Placental pericyte (primary cell): ENCODE results near the gene NCR3LG1. TPM values are rescaled to one million over a fixed set of nuclear protein-coding genes. Genes with fewer than 3 reads are reported as not detected.

ENCODE experiments used
- total RNA-seq: library from RNA; depleted of rRNA; stranded (reverse); fragments of >200 nt; gene quantifications from 2 replicates; pipeline ENCODE4 v1.2.3, GENCODE V29; 2012

The NCR3LG1 gene, protein sequence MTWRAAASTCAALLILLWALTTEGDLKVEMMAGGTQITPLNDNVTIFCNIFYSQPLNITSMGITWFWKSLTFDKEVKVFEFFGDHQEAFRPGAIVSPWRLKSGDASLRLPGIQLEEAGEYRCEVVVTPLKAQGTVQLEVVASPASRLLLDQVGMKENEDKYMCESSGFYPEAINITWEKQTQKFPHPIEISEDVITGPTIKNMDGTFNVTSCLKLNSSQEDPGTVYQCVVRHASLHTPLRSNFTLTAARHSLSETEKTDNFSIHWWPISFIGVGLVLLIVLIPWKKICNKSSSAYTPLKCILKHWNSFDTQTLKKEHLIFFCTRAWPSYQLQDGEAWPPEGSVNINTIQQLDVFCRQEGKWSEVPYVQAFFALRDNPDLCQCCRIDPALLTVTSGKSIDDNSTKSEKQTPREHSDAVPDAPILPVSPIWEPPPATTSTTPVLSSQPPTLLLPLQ
- total RNA-seq: 12.7 and 17.5 TPM in 2 replicates

DNA sequence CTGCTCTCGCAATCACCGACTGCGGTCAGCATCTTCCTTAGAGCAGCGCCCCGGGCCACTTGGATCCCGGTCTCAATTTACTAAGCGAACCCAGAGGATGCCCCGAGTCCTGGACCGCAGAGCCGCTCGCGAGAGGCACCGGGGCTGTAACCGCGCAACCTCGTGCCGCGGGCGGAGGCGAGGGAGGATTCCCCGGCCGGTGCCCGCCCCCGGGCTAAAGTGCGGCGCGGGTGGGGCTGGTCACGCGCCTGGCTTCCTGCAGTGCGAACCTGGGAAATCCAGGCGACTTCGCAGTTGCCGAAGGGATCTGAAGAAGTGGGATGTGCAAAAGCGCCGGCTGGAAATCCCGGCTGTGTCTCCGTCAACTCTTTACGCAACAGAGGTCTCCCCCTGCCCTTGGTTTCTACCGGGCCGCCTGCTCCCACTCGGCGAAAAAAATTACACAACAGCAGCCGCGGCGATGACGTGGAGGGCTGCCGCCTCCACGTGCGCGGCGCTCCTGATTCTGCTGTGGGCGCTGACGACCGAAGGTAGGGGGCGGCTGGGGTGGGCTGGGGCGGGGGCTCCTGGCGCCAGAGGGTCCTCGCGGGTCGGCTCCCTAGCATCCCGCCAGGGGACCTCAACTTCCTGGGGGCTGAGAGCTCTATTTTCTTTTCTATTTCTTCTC is at the start of gene NCR3LG1:
NCR3LG1 (plus strand) TSS at position 291 of the 667 bp plus-strand sequence; CDS start at position 461, 170 bp downstream.

DNA sequence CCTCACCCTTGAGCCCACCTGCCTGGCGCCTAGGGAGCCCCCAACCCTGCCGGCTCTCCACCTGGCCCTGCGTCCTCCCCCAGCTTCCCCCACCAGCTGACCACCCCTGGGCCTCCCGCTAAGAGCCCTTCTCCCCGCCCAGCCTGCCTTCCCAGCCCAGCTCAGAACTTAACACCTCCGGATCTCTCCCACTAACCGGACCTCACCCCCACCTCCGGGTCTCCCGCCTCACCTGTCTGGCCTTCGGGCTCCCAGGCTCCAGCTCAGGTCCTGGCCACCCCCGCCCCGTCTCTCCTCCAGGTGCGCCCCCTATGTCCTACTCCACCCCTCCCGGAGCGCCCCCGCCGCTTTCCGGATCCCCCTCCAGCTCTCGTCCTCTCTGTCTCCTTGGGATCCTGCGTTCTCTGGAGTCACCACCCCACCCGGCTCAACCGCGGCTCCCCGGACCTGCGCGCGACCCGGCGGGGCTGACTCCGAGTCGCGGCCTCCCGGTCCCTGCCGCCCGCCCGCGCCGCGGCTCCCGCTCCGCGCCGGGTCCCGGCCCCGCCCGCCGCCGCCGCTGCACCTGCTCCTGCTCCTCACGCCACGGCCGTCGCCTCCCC is 37.1 kb downstream of the NCR3LG1 start, which contains the start of gene KCNJ11:
KCNJ11 (minus strand) TSS at position 51 of the 602 bp plus-strand sequence. CDS start 568 bp downstream, outside the sequence.

Other genes with a start within 250 kb of the NCR3LG1 start
- 68.7 and 82.6 TPM in 2 replicates for gene PIK3C2A, start 143.8 kb upstream of the NCR3LG1 start, total RNA-seq
- 59.0 and 294 TPM in 2 replicates for gene NUCB2, start 75.1 kb upstream of the NCR3LG1 start, total RNA-seq
- not detected in 2 replicates for gene KCNJ11, start 36.9 kb downstream of the NCR3LG1 start, total RNA-seq
- gene ABCC8, start 125.0 kb downstream of the NCR3LG1 start, total RNA-seq: not detected in 2 replicates
- not detected in 2 replicates for gene USH1C, start 192.6 kb downstream of the NCR3LG1 start, total RNA-seq
- not detected in 2 replicates for gene OTOG, start 195.5 kb downstream of the NCR3LG1 start, total RNA-seq